Natural killer cell (primary cell): ENCODE measurements around the gene ADA. TPM values are rescaled to one million over a fixed set of nuclear protein-coding genes. Genes with fewer than 3 reads are reported as not detected.

Source experiments
- ATAC-seq, 3 donors: fragments of 150-1000 bp in 2 of 3; fragments of 200-7000 bp in 1 of 3; cut with Tn5 transposase; 1 replicate in 1 of 3; 2 replicates in 2 of 3; pipeline ENCODE4 v1.10.0; 2021; ENCODE audit warnings: mild to moderate bottlenecking in 2 of 3, moderate library complexity in 2 of 3
- DNase-seq, 2 donors: peaks; one replicate each; pipeline versions ENCODE4 v3.0.0 to v3.0.0-alpha.2; 2013 to 2021; ENCODE audit warnings: mixed read lengths in 1 of 2
- H3K27ac ChIP-seq: one replicate; pipeline ENCODE4 v1.5.1; 2013; ENCODE audit warnings: mild to moderate bottlenecking, low read length
- H3K27me3 ChIP-seq: one replicate; pipeline ENCODE4 v1.6.1; 2013; ENCODE audit warnings: low read length; ENCODE audit not compliant: control insufficient read depth, insufficient read depth
- H3K36me3 ChIP-seq: one replicate; pipeline ENCODE4 v1.6.1; 2013; ENCODE audit warnings: low read length; ENCODE audit not compliant: control insufficient read depth, insufficient read depth
- H3K4me1 ChIP-seq: one replicate; pipeline ENCODE4 v1.6.1; 2013; ENCODE audit warnings: low read length; ENCODE audit not compliant: control insufficient read depth, insufficient read depth
- H3K4me3 ChIP-seq: one replicate; pipeline ENCODE4 v1.5.1; 2013; ENCODE audit warnings: low read length
- H3K9me3 ChIP-seq: one replicate; pipeline ENCODE4 v1.6.1; 2013; ENCODE audit warnings: low read length; ENCODE audit not compliant: control insufficient read depth, insufficient read depth
- H3K27ac Mint-ChIP-seq, 2 donors: one replicate each; pipeline ENCODE4 v1.8.0; 2022; ENCODE audit warnings: mild to moderate bottlenecking in 2 of 2, mixed read lengths in 2 of 2, moderate library complexity in 1 of 2
- H3K27me3 Mint-ChIP-seq, 2 donors: one replicate each; pipeline ENCODE4 v1.8.0; 2022; ENCODE audit warnings: low read depth in 2 of 2, mixed read lengths in 2 of 2
- H3K36me3 Mint-ChIP-seq: one replicate; pipeline ENCODE4 v1.8.0; 2022; ENCODE audit warnings: mixed read lengths
- H3K4me1 Mint-ChIP-seq, 2 donors: one replicate each; pipeline ENCODE4 v1.8.0; 2022; ENCODE audit warnings: mixed read lengths in 2 of 2
- H3K4me3 Mint-ChIP-seq: one replicate; pipeline ENCODE4 v1.8.0; 2022; ENCODE audit warnings: mild to moderate bottlenecking, moderate library complexity, mixed read lengths
- H3K9me3 Mint-ChIP-seq, 2 donors: one replicate each; pipeline ENCODE4 v1.8.0; 2022; ENCODE audit warnings: mixed read lengths in 2 of 2
- CTCF ChIP-seq: fragments of 200-600 bp; IDR thresholded peaks from one replicate; pipeline ENCODE4 v1.8.0; 2022; ENCODE audit warnings: antibody characterized with exemption
- WGBS: methylation state at CpG from one replicate; pipeline ENCODE4 v1.1.7; 2013; ENCODE audit warnings: missing lambda C conversion rate; ENCODE audit not compliant: insufficient coverage; 5-methylcytosine and 5-hydroxymethylcytosine counted together
- intact Hi-C: fragments of 100-400 bp; cut with micrococcal nuclease; formaldehyde crosslinking; loops from one replicate; pipeline ENCODE4 v1.14.2; 2022
- total RNA-seq, 4 donors: library from RNA; stranded (reverse); fragments of 120-200 nt in 1 of 4; gene quantifications; one replicate each; pipeline versions ENCODE4 v1.2.3 to v1.2.4, GENCODE V29; 2013 to 2022

The ADA gene
- total RNA-seq, 3 donors from 2014 or later (not counting 1 experiment from before 2014, with no cell fraction given): 71.7 to 94.2 (median 73.9) TPM

- WGBS: 87% methylated on average over 1 of the region's 1 CpG
- no peaks in the 10 kb centered on the region for H3K36me3 ChIP-seq
- intact Hi-C loops: loop anchor here (5.0 kb wide), 1 partner anchor 77 kb away; the partner anchor contains the start of gene SERINC3
- no peaks in the 10 kb centered on the region for H3K27me3 ChIP-seq
- Mint-ChIP-seq H3K36me3 (no peaks in the 10 kb centered on the region), H3K27me3 (no peaks in the 10 kb centered on the region), H3K4me1 (peaks cover 12 to 23% of the 10 kb centered on the region in 2 donors), H3K27ac (peak overlapping the region in 1 of 2 donors; percentile 33), H3K4me3 (no peak overlapping the region), H3K9me3 (no peaks in the 10 kb centered on the region)
- H3K9me3 ChIP-seq: no peaks in the 10 kb centered on the region
- ATAC-seq: no peak
- no peak for TF ChIP-seq CTCF
- H3K4me3 ChIP-seq: no peak overlapping the region
- H3K27ac ChIP-seq: no peak overlapping the region
- no peak for DNase-seq
- peaks cover 29% of the 10 kb centered on the region for H3K4me1 ChIP-seq
Measured at GRCh38 chr20:44599715-44600114, 51.8 kb downstream of the ADA start.

- intact Hi-C loops: loop anchor here (5.0 kb wide), 1 partner anchor 76 kb away; the partner anchor contains the start of gene SERINC3
- Mint-ChIP-seq H3K27ac (peak overlapping the region; percentile 48 to 82), H3K4me1 (peaks cover 12 to 23% of the 10 kb centered on the region in 2 donors), H3K36me3 (no peaks in the 10 kb centered on the region), H3K27me3 (no peaks in the 10 kb centered on the region), H3K4me3 (peak overlapping the region; percentile 37), H3K9me3 (no peaks in the 10 kb centered on the region)
- peak in 1 of 2 donors; percentile 30 for DNase-seq
- H3K4me3 ChIP-seq: no peak overlapping the region
- no peak for TF ChIP-seq CTCF
- 45% methylated on average over 3 of the region's 4 CpGs for WGBS
- no peaks in the 10 kb centered on the region for H3K36me3 ChIP-seq
- H3K27ac ChIP-seq: peak overlapping the region; percentile 46
- H3K4me1 ChIP-seq: peaks cover 29% of the 10 kb centered on the region
- H3K27me3 ChIP-seq: no peaks in the 10 kb centered on the region
- H3K9me3 ChIP-seq: no peaks in the 10 kb centered on the region
- ATAC-seq: peak; percentile 46 to 77 (median 56)
Measured at GRCh38 chr20:44598423-44599305, 52.8 kb downstream of the ADA start.

DNA sequence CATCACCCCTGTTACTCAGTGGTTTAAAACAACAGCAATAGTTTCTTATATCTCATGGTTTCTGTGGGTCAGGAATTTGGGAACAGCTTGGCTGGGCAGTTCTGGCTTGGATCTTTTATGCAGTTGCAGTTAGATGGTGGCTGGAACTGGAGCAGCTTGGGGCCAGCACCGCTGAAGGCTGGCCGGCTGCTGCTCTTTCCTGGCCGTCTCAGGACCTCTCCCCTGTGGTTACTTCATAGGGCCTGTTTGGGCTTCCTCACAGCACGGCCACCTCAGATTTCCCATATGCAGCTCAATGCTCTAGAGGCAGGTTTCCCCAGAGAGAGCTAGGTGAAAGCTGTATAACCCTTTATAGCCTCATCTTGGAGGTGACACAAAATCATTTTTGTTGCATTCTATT, 53.6 kb downstream of the ADA start:
- TF ChIP-seq CTCF: no peak
- H3K27me3 Mint-ChIP-seq: no peaks in the 10 kb centered on the region
- Histone ChIP-seq H3K36me3 (no peaks in the 10 kb centered on the region), H3K9me3 (no peaks in the 10 kb centered on the region), H3K4me3 (no peak overlapping the region), H3K4me1 (peaks cover 29% of the 10 kb centered on the region), H3K27me3 (no peaks in the 10 kb centered on the region), H3K27ac (peak overlapping the region; percentile 46)
- ATAC-seq (no peak), DNase-seq (no peak)
- intact Hi-C loops: loop anchor here (5.0 kb wide), 1 partner anchor 76 kb away; the partner anchor contains the start of gene SERINC3
- H3K4me3 Mint-ChIP-seq: no peak overlapping the region
- no peaks in the 10 kb centered on the region for H3K9me3 Mint-ChIP-seq
- H3K4me1 Mint-ChIP-seq: peaks cover 12 to 23% of the 10 kb centered on the region in 2 donors
- no peaks in the 10 kb centered on the region for H3K36me3 Mint-ChIP-seq
- H3K27ac Mint-ChIP-seq: peak overlapping the region; percentile 48 to 82
- 41% methylated on average over 4 of the region's 4 CpGs for WGBS
